ENCODE measurements around the gene SP5. TPM values are rescaled to one million over a fixed set of nuclear protein-coding genes. Genes with fewer than 3 reads are reported as not detected.

SP5 gene
- total and polyA plus RNA-seq, 10 of the 15 experiments (the other 5 are each of a cell fraction or from before 2014, with no cell fraction given), result not detected

- Histone ChIP-seq H3K9ac (ENCODE audit: control insufficient read depth, insufficient read depth, low read length) (no peak overlapping the region), H3K36me3 (ENCODE audit: control insufficient read depth in 2 of 2, insufficient read depth in 2 of 2, low read length in 1 of 2) (no peaks in the 10 kb centered on the region), H3K9me3 (replicated peaks; ENCODE audit: control insufficient read depth, insufficient read depth, low read length) (no peaks in the 10 kb centered on the region), H3K4me2 (ENCODE audit: control insufficient read depth, insufficient read depth) (no peak overlapping the region), H3K4me1 (ENCODE audit: control insufficient read depth, insufficient read depth, low read length) (peaks cover 13% of the 10 kb centered on the region; the same call in 1 of the 2 replicates), H4K20me1 (ENCODE audit: control insufficient read depth, insufficient read depth) (no peaks in the 10 kb centered on the region), H3K4me3 (no peak overlapping the region), H2AFZ (ENCODE audit: control insufficient read depth, low read depth, low read length) (no peak overlapping the region), H3K27me3 (replicated peaks in 1 of 2; ENCODE audit: control insufficient read depth in 2 of 2, insufficient read depth in 2 of 2, low read length in 1 of 2) (no peaks in the 10 kb centered on the region), H3K27ac (ENCODE audit: control insufficient read depth, insufficient read depth) (no peak overlapping the region), H3K79me2 (ENCODE audit: control insufficient read depth, insufficient read depth, low read length) (no peaks in the 10 kb centered on the region)
- no peak for FAIRE-seq
- intact Hi-C loops (cut with micrococcal nuclease; ENCODE audit: unreplicated experiment), result no loop called here
- RAD21 ChIA-PET (ENCODE audit: unreplicated experiment), result interaction anchor here (0.9 to 3.1 kb wide), 5 partner anchors 90 to 273 kb away, joined by 3 to 28 read pairs (median 14); partner anchors contain the start of gene ERICH2
- in situ Hi-C loops (cut with MboI), result no loop called here
- SMC1A ChIA-PET (ENCODE audit: uncharacterized antibody, unreplicated experiment), result interaction anchor here (0.9 to 4.3 kb wide), 6 partner anchors 10 to 273 kb away, joined by 3 to 57 read pairs (median 6); no protein-coding TSS in a partner anchor
- CTCF ChIA-PET, result interaction anchor here (0.9 to 2.7 kb wide), 5 partner anchors 89 to 273 kb away, joined by 3 to 11 read pairs (median 3); partner anchors contain the start of gene ERICH2
- TF ChIP-seq CHD1 (IDR thresholded peaks at IDR 0.05; ENCODE audit: low read depth, low read length) (no peak), E4F1 (IDR thresholded peaks at IDR 0.05; ENCODE audit: borderline replicate concordance, partially characterized antibody) (no peak), ATF7 (IDR thresholded peaks at IDR 0.05; ENCODE audit: low read depth) (no peak), CBX3 (IDR thresholded peaks at IDR 0.05; ENCODE audit: borderline replicate concordance, low read depth) (no peak), ZZZ3 (IDR thresholded peaks at IDR 0.05; ENCODE audit: control insufficient read depth, insufficient read length, low read depth) (no peak), PRDM15 (CRISPR knock-in tag; IDR thresholded peaks at IDR 0.05) (no peak), SMAD5 (IDR thresholded peaks at IDR 0.05; ENCODE audit: low read depth) (no peak), NFYB (IDR thresholded peaks at IDR 0.05; ENCODE audit: insufficient read depth, low read depth, low read length) (no peak)
- POLR2A ChIA-PET, result interaction anchor here (0.7 to 2.6 kb wide), 4 partner anchors 83 to 473 kb away, joined by 3 to 8 read pairs (median 5); no protein-coding TSS in a partner anchor
- no TSS peak for BruUV-seq (replicated peaks)
- 58% methylated on average over 1 of the region's 1 CpG for whole genome bisulfite sequencing (ENCODE audit: insufficient coverage, insufficient replicate concordance, low lambda C conversion rate, missing lambda C conversion rate)
- no peak for DNase-seq (ENCODE audit: low read depth, low spot score)
- ATAC-seq, result no peak
These were observed 33.8 kb upstream of the SP5 start for GRCh38 chr2:170681311-170681710.

Data from GM12878 (cell line).